Activated CD8-positive, alpha-beta T cell treated with anti-CD3 and anti-CD28 coated beads for 36 hours (primary cell): ENCODE data around the gene STIP1. TPM values are rescaled to one million over a fixed set of nuclear protein-coding genes. Genes with fewer than 3 reads are reported as not detected.

Experiments used
- ATAC-seq: fragments of 200-7000 bp; cut with Tn5 transposase; one replicate; pipeline ENCODE4 v1.10.0; 2021; ENCODE audit warnings: mild to moderate bottlenecking, moderate library complexity
- CTCF ChIA-PET: fragments of 350-600 bp; sonication (Branson Sonifier 250); formaldehyde crosslinking; loops from one replicate; lab custom pipeline; 2021; ENCODE audit warnings: antibody characterized with exemption; lab: Charles Lee
- POLR2A ChIA-PET: fragments of 350-600 bp; sonication (Branson Sonifier 250); formaldehyde crosslinking; loops from one replicate; lab custom pipeline; 2021; ENCODE audit warnings: antibody characterized with exemption; lab: Charles Lee
- DNase-seq: peaks from one replicate; pipeline ENCODE4 v3.0.0-alpha.2; 2020
- H3K27ac Mint-ChIP-seq: one replicate; pipeline ENCODE4 v1.8.0; 2021; ENCODE audit warnings: mild to moderate bottlenecking, mixed read lengths
- H3K27me3 Mint-ChIP-seq: one replicate; pipeline ENCODE4 v1.8.0; 2021; ENCODE audit warnings: mixed read lengths
- H3K36me3 Mint-ChIP-seq: one replicate; pipeline ENCODE4 v1.8.0; 2021; ENCODE audit warnings: low read depth, mixed read lengths
- H3K4me1 Mint-ChIP-seq: one replicate; pipeline ENCODE4 v1.8.0; 2021; ENCODE audit warnings: low read depth, mixed read lengths
- H3K4me3 Mint-ChIP-seq: one replicate; pipeline ENCODE4 v1.8.0; 2021; ENCODE audit warnings: mild to moderate bottlenecking, moderate library complexity, mixed read lengths
- H3K9me3 Mint-ChIP-seq: one replicate; pipeline ENCODE4 v1.8.0; 2021; ENCODE audit warnings: mixed read lengths
- intact Hi-C: fragments of 100-400 bp; cut with micrococcal nuclease; formaldehyde crosslinking; loops from one replicate; pipeline ENCODE4 v1.10.0; 2022
- total RNA-seq, 2 experiments: library from RNA; stranded (reverse); gene quantifications; one replicate each; pipeline ENCODE4 v1.2.3, GENCODE V29; 2021
- TF ChIP-seq, protein P1 (sequence below): fragments of 200-600 bp; IDR thresholded peaks from one replicate; pipeline ENCODE4 v1.8.0; 2022; ENCODE audit warnings: antibody characterized with exemption, mild to moderate bottlenecking

Gene STIP1
- total RNA-seq, 2 experiments from 2014 or later = 396 to 416 TPM

DNA sequence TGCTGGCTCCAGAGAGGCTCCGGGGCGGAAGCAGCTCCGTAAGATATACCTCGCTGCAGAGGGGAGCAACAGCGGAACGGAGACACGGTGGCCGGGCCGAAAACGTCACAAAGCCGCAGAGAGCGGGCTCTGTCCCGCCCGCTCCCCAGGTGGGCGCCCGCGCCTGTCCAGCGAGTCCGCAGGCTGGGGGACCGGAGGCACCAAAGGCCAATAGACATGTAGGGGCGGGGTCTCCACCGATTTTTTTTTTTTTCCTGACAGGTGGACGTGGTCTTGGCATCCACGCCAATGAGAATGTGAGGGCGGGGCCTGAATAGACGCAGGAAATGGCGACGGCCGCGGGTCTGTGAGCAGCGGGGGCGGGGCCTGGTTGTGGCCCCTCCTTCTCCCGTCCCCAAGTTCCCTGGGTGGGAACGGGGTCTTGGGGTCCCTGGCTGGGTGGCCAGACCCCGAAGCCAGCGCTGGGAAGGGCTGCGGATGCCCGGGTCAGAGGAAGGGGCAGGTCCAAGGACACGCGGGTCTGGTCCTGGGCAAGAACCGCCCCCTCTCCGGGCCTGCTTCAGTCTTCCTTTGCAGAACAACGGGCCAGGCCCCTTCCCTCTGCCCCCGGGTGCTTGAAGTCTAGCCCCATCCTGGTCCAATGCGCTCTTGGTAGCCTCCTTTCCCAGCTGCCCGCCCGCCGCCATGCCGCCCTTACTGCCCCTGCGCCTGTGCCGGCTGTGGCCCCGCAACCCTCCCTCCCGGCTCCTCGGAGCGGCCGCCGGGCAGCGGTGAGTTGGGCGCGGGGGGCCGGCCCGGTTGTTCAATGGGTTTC is 44.4 kb downstream of the STIP1 start, which contains the start of gene DNAJC4:
TSS of gene DNAJC4 (plus strand) at position 378 of the 814 bp plus-strand sequence. CDS start at position 685, 307 bp downstream.
- ChIA-PET CTCF (interaction anchor here (1.1 to 1.5 kb wide), 4 partner anchors 26 to 74 kb away, joined by 3 to 5 read pairs (median 4); no protein-coding TSS in a partner anchor), POLR2A (interaction anchor here (1.0 to 4.6 kb wide), 6 partner anchors 9 to 45 kb away, joined by 3 to 39 read pairs (median 4); partner anchors contain the start of gene FERMT3)
- Mint-ChIP-seq H3K27ac (peak within 1 kb of the TSS; percentile 83), H3K9me3 (no peaks in the 10 kb centered on the region), H3K4me1 (peaks cover 29% of the 10 kb centered on the region), H3K27me3 (no peaks in the 10 kb centered on the region), H3K4me3 (peak within 1 kb of the TSS; percentile 81), H3K36me3 (peaks cover 9% of the 10 kb centered on the region)
- DNase-seq (peak; percentile 95), ATAC-seq (peak; percentile 60)
- intact Hi-C loops = no loop called here
- TF ChIP-seq, protein P1, sequence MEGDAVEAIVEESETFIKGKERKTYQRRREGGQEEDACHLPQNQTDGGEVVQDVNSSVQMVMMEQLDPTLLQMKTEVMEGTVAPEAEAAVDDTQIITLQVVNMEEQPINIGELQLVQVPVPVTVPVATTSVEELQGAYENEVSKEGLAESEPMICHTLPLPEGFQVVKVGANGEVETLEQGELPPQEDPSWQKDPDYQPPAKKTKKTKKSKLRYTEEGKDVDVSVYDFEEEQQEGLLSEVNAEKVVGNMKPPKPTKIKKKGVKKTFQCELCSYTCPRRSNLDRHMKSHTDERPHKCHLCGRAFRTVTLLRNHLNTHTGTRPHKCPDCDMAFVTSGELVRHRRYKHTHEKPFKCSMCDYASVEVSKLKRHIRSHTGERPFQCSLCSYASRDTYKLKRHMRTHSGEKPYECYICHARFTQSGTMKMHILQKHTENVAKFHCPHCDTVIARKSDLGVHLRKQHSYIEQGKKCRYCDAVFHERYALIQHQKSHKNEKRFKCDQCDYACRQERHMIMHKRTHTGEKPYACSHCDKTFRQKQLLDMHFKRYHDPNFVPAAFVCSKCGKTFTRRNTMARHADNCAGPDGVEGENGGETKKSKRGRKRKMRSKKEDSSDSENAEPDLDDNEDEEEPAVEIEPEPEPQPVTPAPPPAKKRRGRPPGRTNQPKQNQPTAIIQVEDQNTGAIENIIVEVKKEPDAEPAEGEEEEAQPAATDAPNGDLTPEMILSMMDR = no peak

- TF ChIP-seq, protein P1 = no peak
- intact Hi-C loops = no loop called here
- Mint-ChIP-seq H3K27me3 (no peaks in the 10 kb centered on the region), H3K4me3 (peak overlapping the region; percentile 81), H3K36me3 (peaks cover 13% of the 10 kb centered on the region), H3K27ac (peak overlapping the region; percentile 83), H3K9me3 (no peaks in the 10 kb centered on the region), H3K4me1 (peaks cover 34% of the 10 kb centered on the region)
- DNase-seq = no peak
- no peak for ATAC-seq
- ChIA-PET POLR2A (interaction anchor here (1.0 to 4.6 kb wide), 6 partner anchors 9 to 44 kb away, joined by 3 to 39 read pairs (median 4); partner anchors contain the start of gene FERMT3), CTCF (interaction anchor here (1.1 to 1.5 kb wide), 4 partner anchors 26 to 73 kb away, joined by 3 to 5 read pairs (median 4); no protein-coding TSS in a partner anchor)
These were observed 45.0 kb downstream of the STIP1 start for GRCh38 chr11:64230985-64231365.

GRCh38 chr11:64231546-64231945 is 45.6 kb downstream of the STIP1 start:
- Mint-ChIP-seq H3K27me3 (no peaks in the 10 kb centered on the region), H3K9me3 (no peaks in the 10 kb centered on the region), H3K4me3 (peak overlapping the region; percentile 81), H3K4me1 (peaks cover 34% of the 10 kb centered on the region), H3K27ac (no peak overlapping the region), H3K36me3 (peaks cover 13% of the 10 kb centered on the region)
- ChIA-PET CTCF (interaction anchor here (0.9 to 1.5 kb wide), 3 partner anchors 15 to 40 kb away, joined by 3 to 5 read pairs (median 3); no protein-coding TSS in a partner anchor), POLR2A (interaction anchor here (0.8 to 4.6 kb wide), 9 partner anchors 8 to 85 kb away, joined by 3 to 39 read pairs (median 4); partner anchors contain the start of gene FERMT3)
- TF ChIP-seq, protein P1 = no peak
- ATAC-seq (no peak), DNase-seq (no peak)
- intact Hi-C loops = no loop called here

GRCh38 chr11:64232182-64232966 is 46.4 kb downstream of the STIP1 start:
- no peaks in the 10 kb centered on the region for H3K9me3 Mint-ChIP-seq
- POLR2A ChIA-PET = interaction anchor here (0.8 to 4.6 kb wide), 11 partner anchors 7 to 84 kb away, joined by 3 to 39 read pairs (median 5); partner anchors contain the start of gene FERMT3
- H3K27me3 Mint-ChIP-seq = no peaks in the 10 kb centered on the region
- intact Hi-C loops = no loop called here
- H3K36me3 Mint-ChIP-seq = peaks cover 14% of the 10 kb centered on the region
- peak overlapping the region; percentile 81 for H3K4me3 Mint-ChIP-seq
- peak overlapping the region; percentile 11 for H3K27ac Mint-ChIP-seq
- DNase-seq = no peak
- CTCF ChIA-PET = interaction anchor here (0.9 to 1.6 kb wide), 3 partner anchors 16 to 72 kb away, joined by 3 to 9 read pairs (median 4); no protein-coding TSS in a partner anchor
- ATAC-seq = no peak
- H3K4me1 Mint-ChIP-seq = peaks cover 31% of the 10 kb centered on the region
- TF ChIP-seq, protein P1 = no peak
